GM19452 (cell line): ENCODE results near the gene MBD3L2B.

ENCODE experiments used
- ATAC-seq: cut with Tn5 transposase; IDR thresholded peaks from one replicate; pipeline ENCODE4 v1.9.1; 2021; ENCODE audit not compliant: unreplicated experiment

Gene MBD3L2B

DNA sequence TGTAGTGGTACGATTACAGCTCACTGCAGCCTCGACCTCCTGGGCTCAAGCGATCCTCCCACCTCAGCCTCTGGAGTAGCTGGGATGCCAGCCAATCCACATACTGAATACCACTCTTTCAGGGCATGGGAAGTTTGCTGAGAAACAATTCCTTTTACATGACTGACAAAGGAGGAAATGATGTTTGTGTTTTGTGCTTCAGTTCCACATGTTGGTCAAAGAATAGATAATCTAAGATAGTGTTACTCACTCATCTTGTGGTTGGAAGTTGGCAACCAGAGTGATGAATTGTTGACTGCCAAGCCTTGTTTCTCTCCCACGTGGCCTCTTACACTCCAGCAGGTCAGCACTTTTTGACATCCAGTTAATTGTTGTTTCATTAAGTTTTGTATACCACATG is 7.6 kb downstream of the MBD3L2B start:
- ATAC-seq = no peak

DNA sequence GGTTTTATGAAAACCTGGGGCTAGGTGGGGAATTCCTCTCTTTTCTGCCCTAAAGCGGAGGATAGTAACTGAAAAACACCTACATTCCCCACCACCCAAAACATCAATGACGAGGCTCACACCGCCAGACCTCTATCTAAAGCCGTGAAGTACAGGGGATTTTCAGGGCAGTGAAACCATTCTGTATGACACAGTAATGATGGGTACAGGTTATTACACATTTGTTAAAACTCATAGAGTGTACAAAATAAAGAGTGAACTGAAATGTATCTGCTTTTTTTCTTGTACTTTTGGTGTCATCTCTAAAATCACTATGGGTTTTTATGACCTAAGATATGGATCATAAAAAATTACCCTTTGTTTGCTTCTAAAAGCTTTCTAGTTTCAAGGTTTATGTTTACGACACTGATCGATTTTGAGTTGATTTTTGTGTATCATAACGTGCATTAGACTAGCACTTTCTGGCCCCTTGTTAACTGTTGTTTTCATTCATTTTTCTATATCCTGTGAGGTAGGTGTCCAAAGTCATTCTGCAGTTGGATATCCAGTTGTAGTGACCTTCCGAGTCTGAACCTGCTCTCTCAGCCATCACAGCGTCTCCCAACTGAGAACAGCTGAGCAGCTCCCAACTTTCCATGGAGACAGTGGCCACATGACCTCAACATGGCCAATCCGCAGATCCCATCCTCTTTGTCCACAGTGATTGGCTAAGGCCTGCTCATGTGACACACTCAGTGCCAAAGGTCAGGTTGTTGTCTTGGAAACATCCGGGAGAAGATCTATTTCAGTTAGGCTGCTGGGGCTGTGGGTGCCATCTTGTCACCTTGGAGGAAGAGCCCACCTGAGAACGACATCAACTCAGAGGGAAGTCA is 10.3 kb downstream of the MBD3L2B start:
- no peak for ATAC-seq

- ATAC-seq = no peak
Observed at GRCh38 chr19:7007859-7008258, 13.4 kb downstream of the MBD3L2B start.

GRCh38 chr19:7006135-7006704 is 15.0 kb downstream of the MBD3L2B start:
- ATAC-seq = no peak

DNA sequence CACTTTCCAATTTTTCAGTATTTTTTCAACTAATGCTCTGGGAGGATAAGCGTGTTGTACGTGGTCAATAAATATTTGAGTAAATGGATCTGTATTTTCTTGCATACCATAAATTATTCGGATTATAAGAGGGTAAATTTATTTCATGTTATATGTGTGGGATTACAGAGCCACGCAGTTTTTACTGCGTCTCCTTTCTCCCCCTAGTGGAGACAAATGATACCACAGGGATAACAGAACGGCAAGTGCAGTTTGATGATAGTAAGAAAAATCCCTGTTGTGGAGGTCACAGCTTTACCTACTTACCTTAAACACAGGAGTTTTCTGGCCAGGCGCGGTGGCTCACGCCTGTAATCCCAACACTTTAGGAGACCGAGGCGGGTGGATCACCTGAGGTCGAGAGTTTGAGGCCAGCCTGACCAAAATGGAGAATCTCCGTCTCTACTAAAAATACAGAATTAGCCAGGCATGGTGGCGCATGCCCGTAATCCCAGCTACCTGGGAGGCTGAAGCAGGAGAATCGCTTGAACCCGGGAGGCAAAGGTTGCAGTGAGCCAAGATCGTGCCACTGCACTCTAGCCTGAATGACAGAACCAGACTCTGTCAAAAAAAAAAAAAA is 16.8 kb downstream of the MBD3L2B start:
- ATAC-seq = no peak

- no peak for ATAC-seq
Observed at GRCh38 chr19:7000816-7001215, 20.4 kb downstream of the MBD3L2B start.

DNA sequence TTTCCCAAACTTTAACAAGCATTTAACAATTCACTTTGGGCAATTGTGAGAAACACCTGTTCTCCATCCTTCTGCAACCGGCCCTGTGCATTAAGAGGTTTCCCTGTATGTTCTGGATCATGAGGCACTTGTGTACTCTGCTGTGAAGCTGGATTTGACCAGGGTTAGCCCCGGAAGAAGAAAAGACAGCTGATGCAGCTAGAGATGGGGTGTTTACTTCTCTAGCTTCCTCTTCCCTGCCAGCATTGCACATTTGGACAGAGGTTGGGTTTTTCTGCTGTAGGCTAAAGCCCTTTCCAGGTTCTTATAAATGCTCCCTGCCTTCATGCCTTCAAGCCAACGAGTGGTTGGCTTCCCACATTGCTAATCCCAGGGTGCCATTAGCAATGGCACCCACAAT is 20.9 kb downstream of the MBD3L2B start:
- ATAC-seq = no peak

DNA sequence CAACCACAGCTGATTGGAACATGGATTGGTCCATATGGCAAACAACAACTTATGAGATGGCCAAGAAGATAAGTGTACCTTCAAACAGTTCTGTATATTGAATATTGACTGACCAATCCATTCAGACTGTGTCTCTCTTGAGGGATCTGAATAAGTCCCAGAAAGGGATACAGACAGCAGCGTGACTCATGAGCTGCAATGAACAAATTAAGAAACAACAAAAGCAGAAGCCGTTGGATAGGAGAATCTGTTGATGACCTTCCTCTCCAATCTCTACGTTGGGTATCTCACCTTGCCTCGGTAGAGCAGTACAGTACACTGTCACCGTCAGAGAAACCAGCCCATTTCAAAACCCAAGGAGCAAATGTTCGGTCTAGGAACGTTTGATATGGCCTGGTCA is 21.3 kb downstream of the MBD3L2B start:
- ATAC-seq = no peak

DNA sequence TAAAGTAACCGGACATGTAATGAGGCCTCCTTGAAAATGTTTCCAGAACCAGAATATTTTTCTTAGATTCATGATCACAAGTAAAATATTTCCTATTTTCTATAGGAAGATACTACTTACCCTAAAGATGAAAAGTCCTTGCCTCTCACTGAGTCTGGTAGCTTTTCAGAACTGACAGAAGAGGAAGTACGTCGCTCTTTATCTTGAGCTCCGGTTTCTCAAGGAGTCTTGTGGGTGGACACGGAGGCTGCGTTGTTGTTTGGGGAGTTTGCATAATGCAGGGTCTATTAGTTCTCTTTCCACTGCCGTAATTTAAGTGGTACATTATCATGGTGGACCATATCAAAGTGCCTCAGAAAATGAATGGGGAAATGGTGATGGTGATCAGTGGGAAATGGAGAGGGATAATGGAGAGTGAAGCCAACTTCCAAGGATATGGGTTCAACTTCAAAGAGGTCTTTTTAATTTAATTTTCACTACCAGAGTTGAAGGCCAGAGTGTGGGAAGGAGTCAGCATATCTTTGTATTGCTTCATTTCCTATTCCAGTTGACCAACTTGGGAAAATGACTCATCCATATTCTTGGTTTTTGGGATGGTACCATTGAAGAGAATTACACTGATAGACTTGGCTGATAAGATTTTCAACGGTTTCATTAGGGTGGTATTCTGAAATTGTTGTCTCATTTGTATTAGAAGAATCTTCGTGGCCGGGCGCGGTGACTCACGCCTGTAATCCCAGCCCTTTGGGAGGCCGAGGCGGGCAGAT is 23.4 kb downstream of the MBD3L2B start:
- no peak for ATAC-seq

- ATAC-seq = no peak
Observed at GRCh38 chr19:6996810-6997209, 24.4 kb downstream of the MBD3L2B start.

DNA sequence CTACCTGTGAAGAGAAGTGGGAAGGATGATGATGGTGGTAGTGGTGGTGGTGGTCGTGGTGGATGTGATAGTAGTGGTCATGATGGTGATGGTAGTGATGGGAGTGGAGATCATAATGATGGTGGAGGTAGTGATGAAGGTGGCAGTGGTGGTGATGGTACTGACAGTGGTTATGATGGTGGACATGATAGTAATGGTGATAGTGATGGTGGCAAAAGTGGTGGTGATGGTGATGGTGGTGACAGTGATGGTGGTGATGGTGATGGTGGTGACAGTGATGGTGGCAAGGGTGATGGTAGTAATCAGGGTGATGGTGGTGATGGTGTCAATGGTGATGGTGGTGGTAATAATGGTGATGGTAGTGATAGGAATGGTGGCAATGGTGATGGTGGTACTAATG is 26.2 kb downstream of the MBD3L2B start:
- no peak for ATAC-seq

- no peak for ATAC-seq
Observed at GRCh38 chr19:6988257-6988656, 33.0 kb downstream of the MBD3L2B start.

DNA sequence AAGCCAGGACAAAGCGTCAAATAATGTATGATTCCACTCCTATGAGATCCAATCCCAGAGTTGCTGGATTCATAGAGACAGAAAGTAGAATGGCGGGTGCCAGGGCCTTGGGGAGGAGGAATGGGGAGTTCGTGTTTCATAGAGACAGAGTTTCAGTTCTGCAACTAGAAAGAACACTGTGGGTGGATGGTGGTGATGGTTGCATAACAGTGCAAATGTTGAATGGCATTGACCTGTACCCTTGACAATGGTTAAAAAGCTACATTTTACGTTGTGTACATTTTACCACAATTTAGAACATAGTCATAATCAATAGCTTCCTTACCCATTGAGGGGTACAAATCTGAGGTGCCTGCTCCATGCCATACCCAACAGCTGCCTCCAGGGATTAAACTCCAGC is 33.4 kb downstream of the MBD3L2B start:
- no peak for ATAC-seq

GRCh38 chr19:6983448-6983847 is 37.8 kb downstream of the MBD3L2B start:
- ATAC-seq = no peak

DNA sequence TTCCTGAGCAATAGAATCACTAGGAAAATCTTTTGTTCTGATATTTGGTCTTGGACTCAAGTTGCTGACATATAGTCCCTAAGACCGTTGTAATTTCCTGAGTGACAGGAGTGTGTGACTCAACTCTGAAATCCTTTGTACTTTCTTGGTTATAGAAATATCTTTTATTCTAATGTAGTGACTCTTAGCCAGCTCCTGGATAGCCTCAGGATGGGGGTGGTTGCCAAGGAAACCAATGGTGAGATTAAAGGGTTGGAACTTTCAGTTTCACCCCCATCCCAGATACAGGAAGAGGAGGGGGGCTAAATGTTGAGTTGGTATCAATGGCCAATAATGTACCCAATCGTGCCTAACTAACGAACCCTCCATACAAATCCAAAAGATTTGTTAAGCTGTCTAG is 41.8 kb downstream of the MBD3L2B start:
- ATAC-seq = no peak

DNA sequence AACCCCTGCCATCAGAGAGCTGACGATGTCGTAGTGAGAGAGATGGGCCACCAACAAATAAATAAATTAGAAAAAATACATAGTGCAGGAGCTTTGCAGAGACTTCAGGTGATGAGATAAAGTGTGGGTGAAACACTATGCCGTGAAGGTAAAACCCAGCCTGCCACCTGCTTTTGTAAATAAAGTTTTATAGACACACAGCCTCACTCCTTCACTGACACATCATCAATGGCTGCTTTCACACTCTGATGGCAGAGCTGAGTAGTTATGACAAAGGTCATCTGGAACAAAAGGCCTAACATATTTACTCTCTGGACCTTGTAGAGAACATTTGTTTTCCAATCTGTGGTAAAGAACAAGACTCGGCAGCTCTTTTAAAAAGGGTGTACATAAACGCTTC is 45.0 kb downstream of the MBD3L2B start:
- ATAC-seq = no peak

GRCh38 chr19:6971366-6971765 is 49.9 kb downstream of the MBD3L2B start:
- no peak for ATAC-seq

- no peak for ATAC-seq
Observed at GRCh38 chr19:6970443-6970842, 50.8 kb downstream of the MBD3L2B start.

GRCh38 chr19:6970021-6970420 is 51.2 kb downstream of the MBD3L2B start:
- ATAC-seq = no peak

- no peak for ATAC-seq
Observed at GRCh38 chr19:6969490-6969889, 51.7 kb downstream of the MBD3L2B start.
